Astrocyte (in vitro differentiated cells and primary cell): ENCODE measurements around the gene NAT9. TPM values are rescaled to one million over a fixed set of nuclear protein-coding genes. Genes with fewer than 3 reads are reported as not detected.

Source experiments
- DNase-seq: peaks from one replicate; pipeline ENCODE4 v3.0.0-alpha.2; 2010; ENCODE audit warnings: low read depth
- FAIRE-seq: peaks from 2 replicates; lab custom pipeline; 2011; peaks lifted over from hg19 to GRCh38; lab: Jason Lieb, UNC
- H2AFZ ChIP-seq: 2 replicates; pipeline ENCODE4 v1.6.0; 2012; ENCODE audit warnings: low read depth, low read length, inconsistent platforms
- H3K27ac ChIP-seq: 2 replicates; pipeline ENCODE4 v1.5.1; 2011; ENCODE audit warnings: low read depth, low read length, inconsistent platforms
- H3K27me3 ChIP-seq: 2 replicates; pipeline ENCODE4 v1.6.0; 2011; ENCODE audit warnings: low read length, inconsistent platforms; ENCODE audit not compliant: insufficient read depth
- H3K36me3 ChIP-seq: 2 replicates; pipeline ENCODE4 v1.5.1; 2011; ENCODE audit warnings: low read length, inconsistent platforms; ENCODE audit not compliant: insufficient read depth
- H3K4me1 ChIP-seq: 2 replicates; pipeline ENCODE4 v1.5.1; 2011; ENCODE audit warnings: low read length, inconsistent platforms; ENCODE audit not compliant: insufficient read depth
- H3K4me2 ChIP-seq: 2 replicates; pipeline ENCODE4 v1.6.0; 2012; ENCODE audit warnings: low read length, inconsistent platforms
- H3K4me3 ChIP-seq: 2 replicates; pipeline ENCODE4 v1.5.1; 2011; ENCODE audit warnings: low read depth, mild to moderate bottlenecking, low read length, inconsistent platforms; ENCODE audit not compliant: insufficient read depth
- H3K79me2 ChIP-seq: 2 replicates; pipeline ENCODE4 v1.6.0; 2012; ENCODE audit warnings: mild to moderate bottlenecking, low read length, inconsistent platforms; ENCODE audit not compliant: insufficient read depth
- H3K9ac ChIP-seq: 2 replicates; pipeline ENCODE4 v1.6.0; 2012; ENCODE audit warnings: mild to moderate bottlenecking, low read length, inconsistent platforms
- H3K9me3 ChIP-seq: 2 replicates; pipeline ENCODE4 v1.5.1; 2012; ENCODE audit warnings: low read depth, mild to moderate bottlenecking, low read length, inconsistent platforms; ENCODE audit not compliant: insufficient read depth
- H4K20me1 ChIP-seq: 2 replicates; pipeline ENCODE4 v1.6.0; 2012; ENCODE audit warnings: low read length, inconsistent platforms; ENCODE audit not compliant: insufficient read depth
- H3K27ac Mint-ChIP-seq: one replicate; pipeline ENCODE4 v1.8.0; 2021; ENCODE audit warnings: mild to moderate bottlenecking, mixed read lengths; ENCODE audit not compliant: unreplicated experiment
- H3K27me3 Mint-ChIP-seq: one replicate; pipeline ENCODE4 v1.8.0; 2021; ENCODE audit warnings: low read depth, mixed read lengths; ENCODE audit not compliant: unreplicated experiment
- H3K36me3 Mint-ChIP-seq: one replicate; pipeline ENCODE4 v1.8.0; 2021; ENCODE audit warnings: low read depth, mixed read lengths; ENCODE audit not compliant: unreplicated experiment
- H3K4me1 Mint-ChIP-seq: one replicate; pipeline ENCODE4 v1.8.0; 2021; ENCODE audit warnings: low read depth, mixed read lengths; ENCODE audit not compliant: unreplicated experiment
- H3K4me3 Mint-ChIP-seq: one replicate; pipeline ENCODE4 v1.8.0; 2021; ENCODE audit warnings: mild to moderate bottlenecking, moderate library complexity, mixed read lengths; ENCODE audit not compliant: unreplicated experiment
- H3K9me3 Mint-ChIP-seq: one replicate; pipeline ENCODE4 v1.8.0; 2021; ENCODE audit warnings: mild to moderate bottlenecking, mixed read lengths; ENCODE audit not compliant: unreplicated experiment
- CTCF ChIP-seq: IDR thresholded peaks from 2 replicates; pipeline ENCODE4 v1.5.1; 2011; ENCODE audit warnings: low read depth, mild to moderate bottlenecking, inconsistent platforms, low read length, moderate library complexity; ENCODE audit not compliant: insufficient read depth
- EZH2 ChIP-seq: IDR thresholded peaks from 2 replicates; pipeline ENCODE4 v1.6.1; 2012; ENCODE audit warnings: mild to moderate bottlenecking, low read length, inconsistent platforms; ENCODE audit not compliant: insufficient read depth
- total RNA-seq: library from RNA; stranded (reverse); gene quantifications from 2 replicates; pipeline ENCODE4 v1.2.1, GENCODE V29; 2021

The NAT9 gene
- total RNA-seq, 1 donor from 2014 or later, result 58.4 TPM

GRCh38 chr17:74807441-74807840, 31.3 kb upstream of the NAT9 start:
- no peaks in the 10 kb centered on the region for H3K4me1 ChIP-seq
- no peak overlapping the region for H3K27ac ChIP-seq
- TF ChIP-seq CTCF (no peak), EZH2 (no peak)
- H3K27me3 Mint-ChIP-seq, result no peaks in the 10 kb centered on the region
- FAIRE-seq (no peak), DNase-seq (no peak)
- H3K36me3 ChIP-seq, result no peaks in the 10 kb centered on the region
- H3K4me2 ChIP-seq, result no peak overlapping the region
- H3K79me2 ChIP-seq, result no peaks in the 10 kb centered on the region
- no peaks in the 10 kb centered on the region for H3K9me3 Mint-ChIP-seq
- H3K4me3 ChIP-seq, result no peak overlapping the region
- no peak overlapping the region for H3K9ac ChIP-seq
- no peaks in the 10 kb centered on the region for H3K4me1 Mint-ChIP-seq
- no peaks in the 10 kb centered on the region for H3K9me3 ChIP-seq
- H4K20me1 ChIP-seq, result peaks cover 56% of the 10 kb centered on the region
- H3K36me3 Mint-ChIP-seq, result peaks cover 18% of the 10 kb centered on the region
- no peaks in the 10 kb centered on the region for H3K27me3 ChIP-seq
- no peak overlapping the region for H3K27ac Mint-ChIP-seq
- H2AFZ ChIP-seq, result no peak overlapping the region
- no peak overlapping the region for H3K4me3 Mint-ChIP-seq

DNA sequence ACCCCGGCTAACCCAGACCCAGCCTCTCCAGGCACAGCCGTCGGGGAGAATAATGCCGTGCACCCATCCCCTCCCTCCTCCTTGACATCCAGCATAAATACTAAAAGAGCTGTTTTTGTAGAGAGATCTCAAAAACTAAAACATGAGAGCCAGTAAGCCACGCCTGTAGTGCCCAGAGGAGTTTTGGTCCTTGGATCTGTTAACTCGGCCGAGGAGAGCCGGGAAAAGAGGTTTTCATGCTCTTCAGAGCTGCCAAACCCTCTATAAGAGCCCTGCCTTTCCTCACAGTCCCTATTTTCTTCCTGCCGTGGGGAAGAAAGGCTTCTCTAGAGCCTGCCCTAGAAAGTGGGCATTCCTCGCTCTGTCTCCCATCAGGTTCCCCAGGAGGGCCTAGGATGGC, 30.2 kb upstream of the NAT9 start:
- H3K36me3 Mint-ChIP-seq, result peaks cover 25% of the 10 kb centered on the region
- Histone ChIP-seq H3K27ac (no peak overlapping the region), H3K79me2 (no peaks in the 10 kb centered on the region), H3K9me3 (no peaks in the 10 kb centered on the region), H3K4me2 (no peak overlapping the region), H3K4me1 (no peaks in the 10 kb centered on the region), H3K27me3 (no peaks in the 10 kb centered on the region), H2AFZ (no peak overlapping the region), H4K20me1 (peaks cover 49% of the 10 kb centered on the region), H3K4me3 (no peak overlapping the region), H3K9ac (no peak overlapping the region), H3K36me3 (peaks cover 2% of the 10 kb centered on the region)
- no peak overlapping the region for H3K27ac Mint-ChIP-seq
- no peaks in the 10 kb centered on the region for H3K4me1 Mint-ChIP-seq
- FAIRE-seq (no peak), DNase-seq (no peak)
- no peaks in the 10 kb centered on the region for H3K9me3 Mint-ChIP-seq
- no peaks in the 10 kb centered on the region for H3K27me3 Mint-ChIP-seq
- TF ChIP-seq EZH2, result no peak
- TF ChIP-seq CTCF, result no peak
- no peak overlapping the region for H3K4me3 Mint-ChIP-seq

- Mint-ChIP-seq H3K27ac (no peak overlapping the region), H3K27me3 (no peaks in the 10 kb centered on the region), H3K4me3 (no peak overlapping the region), H3K36me3 (peaks cover 23% of the 10 kb centered on the region), H3K9me3 (no peaks in the 10 kb centered on the region), H3K4me1 (no peaks in the 10 kb centered on the region)
- Histone ChIP-seq H2AFZ (no peak overlapping the region), H3K4me3 (no peak overlapping the region), H3K4me1 (no peaks in the 10 kb centered on the region), H3K27ac (no peak overlapping the region), H3K9me3 (no peaks in the 10 kb centered on the region), H3K27me3 (no peaks in the 10 kb centered on the region), H3K9ac (no peak overlapping the region), H3K4me2 (no peak overlapping the region), H3K79me2 (no peaks in the 10 kb centered on the region), H4K20me1 (peaks cover 45% of the 10 kb centered on the region), H3K36me3 (peaks cover 3% of the 10 kb centered on the region)
- TF ChIP-seq EZH2, result no peak
- no peak for TF ChIP-seq CTCF
- no peak for DNase-seq
- FAIRE-seq, result no peak
Observed at GRCh38 chr17:74805591-74805991, 29.4 kb upstream of the NAT9 start.
